Measurements from ENCODE around the gene PLCB1. TPM values are rescaled to one million over a fixed set of nuclear protein-coding genes. Genes with fewer than 3 reads are reported as not detected.

The PLCB1 gene
- total and polyA plus RNA-seq, 2 donors (not counting 3 experiments of a cell fraction or from before 2014, with no cell fraction given): 10.2 to 53.4 TPM

DNA sequence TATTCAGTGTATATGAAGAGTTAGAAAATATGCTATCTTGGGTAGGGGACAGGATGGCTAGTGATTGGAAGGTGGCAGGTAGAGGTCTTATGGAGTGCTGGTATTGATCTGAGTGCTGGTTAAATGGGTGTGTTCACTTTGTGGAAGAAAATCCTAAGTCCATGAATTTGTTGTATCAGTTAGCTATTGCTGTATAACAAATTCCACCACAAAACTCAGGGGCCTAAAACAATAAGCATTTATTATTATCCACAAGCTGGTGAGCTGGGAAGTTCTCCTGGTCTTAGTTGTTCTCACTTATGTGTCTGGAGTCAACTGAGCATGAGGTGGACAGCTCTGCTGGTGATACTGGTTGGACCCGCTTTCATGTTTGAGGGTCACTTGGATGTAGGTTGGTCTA, 724.6 kb downstream of the PLCB1 start:
- BruUV-seq (replicated peaks): no TSS peak
- ChIA-PET POLR2A (no interaction called here), CTCF (no interaction called here)
- no peak overlapping the region for H3K9ac ChIP-seq (replicated peaks; ENCODE audit: extremely low read depth, insufficient read depth, low read length)
- H3K27me3 ChIP-seq (ENCODE audit: control insufficient read depth in 2 of 2, insufficient read depth in 2 of 2, low read length in 2 of 2): no peaks in the 10 kb centered on the region
- intact Hi-C loops (cut with micrococcal nuclease) (loop anchor here (10.0 kb wide), 1 partner anchor 318 kb away; no protein-coding TSS in a partner anchor), dilution Hi-C loops (cut with MboI; ENCODE audit: extremely low pct_ligation_motif_present, low sequenced_read_pairs) (no loop called here)
- no peaks in the 10 kb centered on the region for H3K36me3 ChIP-seq (ENCODE audit: control insufficient read depth in 2 of 2, extremely low read depth in 1 of 2, insufficient read depth in 2 of 2, low read length in 2 of 2)
- H3K4me1 ChIP-seq (ENCODE audit: control insufficient read depth, extremely low read depth, insufficient read depth, low read length): peaks cover 13% of the 10 kb centered on the region
- no peak overlapping the region for H3K4me3 ChIP-seq (replicated peaks in 1 of 3; ENCODE audit: insufficient read depth in 1 of 3, low read depth in 1 of 3, low read length in 3 of 3)
- H4K20me1 ChIP-seq (replicated peaks; ENCODE audit: control insufficient read depth, extremely low read depth, insufficient read depth, low read length): no peaks in the 10 kb centered on the region
- H2AFZ ChIP-seq (ENCODE audit: low read depth, low read length): no peak overlapping the region
- H3K9me1 ChIP-seq (replicated peaks; ENCODE audit: control insufficient read depth, extremely low read depth, insufficient read depth, low read length): no peaks in the 10 kb centered on the region
- TF ChIP-seq GATA2 (IDR thresholded peaks at IDR 0.05; ENCODE audit: insufficient read depth, insufficient read length, low read depth, low read length) (no peak), EZH2 (IDR thresholded peaks at IDR 0.05; ENCODE audit: borderline replicate concordance, low read depth, low read length, severe bottlenecking) (no peak), POLR2A (IDR thresholded peaks at IDR 0.05; ENCODE audit: low read depth, low read length) (no peak)
- H3K27ac ChIP-seq (ENCODE audit: insufficient read depth, low read depth, low read length): no peak overlapping the region
- H3K79me2 ChIP-seq (ENCODE audit: control insufficient read depth, insufficient read depth, low read length): no peaks in the 10 kb centered on the region
- H3K4me2 ChIP-seq (ENCODE audit: insufficient read depth, low read length): no peak overlapping the region
- H3K9me3 ChIP-seq (replicated peaks; ENCODE audit: control insufficient read depth, insufficient read depth, low read length): no peaks in the 10 kb centered on the region
- DNase-seq (ENCODE audit: low read depth, low spot score): no peak
- FAIRE-seq: no peak

GRCh38 chr20:8858181-8858787, 726.2 kb downstream of the PLCB1 start:
- H4K20me1 ChIP-seq (replicated peaks; ENCODE audit: control insufficient read depth, extremely low read depth, insufficient read depth, low read length): no peaks in the 10 kb centered on the region
- no peaks in the 10 kb centered on the region for H3K27me3 ChIP-seq (ENCODE audit: control insufficient read depth in 2 of 2, insufficient read depth in 2 of 2, low read length in 2 of 2)
- dilution Hi-C loops (cut with MboI; ENCODE audit: extremely low pct_ligation_motif_present, low sequenced_read_pairs) (no loop called here), intact Hi-C loops (cut with micrococcal nuclease) (loop anchor here (10.0 kb wide), 1 partner anchor 317 kb away; no protein-coding TSS in a partner anchor)
- ChIA-PET CTCF (no interaction called here), POLR2A (no interaction called here)
- TF ChIP-seq POLR2A (IDR thresholded peaks at IDR 0.05; ENCODE audit: low read depth, low read length): no peak
- no peak for TF ChIP-seq EZH2 (IDR thresholded peaks at IDR 0.05; ENCODE audit: borderline replicate concordance, low read depth, low read length, severe bottlenecking)
- TF ChIP-seq JUN (IDR thresholded peaks at IDR 0.05; ENCODE audit: borderline replicate concordance, insufficient read depth, insufficient read length, low read depth): no peak
- TF ChIP-seq POLR2AphosphoS5 (IDR thresholded peaks at IDR 0.05; ENCODE audit: insufficient read depth, low read depth, low read length): no peak
- no peak overlapping the region for H3K4me3 ChIP-seq (replicated peaks in 1 of 3; ENCODE audit: insufficient read depth in 1 of 3, low read depth in 1 of 3, low read length in 3 of 3)
- no peaks in the 10 kb centered on the region for H3K79me2 ChIP-seq (ENCODE audit: control insufficient read depth, insufficient read depth, low read length)
- H3K9me3 ChIP-seq (replicated peaks; ENCODE audit: control insufficient read depth, insufficient read depth, low read length): no peaks in the 10 kb centered on the region
- no peak overlapping the region for H3K4me2 ChIP-seq (ENCODE audit: insufficient read depth, low read length)
- no peak overlapping the region for H3K9ac ChIP-seq (replicated peaks; ENCODE audit: extremely low read depth, insufficient read depth, low read length)
- BruUV-seq (replicated peaks): no TSS peak
- DNase-seq (ENCODE audit: low read depth, low spot score) (no peak), FAIRE-seq (no peak)
- H3K27ac ChIP-seq (ENCODE audit: insufficient read depth, low read depth, low read length): no peak overlapping the region
- H3K4me1 ChIP-seq (ENCODE audit: control insufficient read depth, extremely low read depth, insufficient read depth, low read length): peaks cover 13% of the 10 kb centered on the region
- H2AFZ ChIP-seq (ENCODE audit: low read depth, low read length): no peak overlapping the region
- H3K9me1 ChIP-seq (replicated peaks; ENCODE audit: control insufficient read depth, extremely low read depth, insufficient read depth, low read length): no peaks in the 10 kb centered on the region
- no peaks in the 10 kb centered on the region for H3K36me3 ChIP-seq (ENCODE audit: control insufficient read depth in 2 of 2, extremely low read depth in 1 of 2, insufficient read depth in 2 of 2, low read length in 2 of 2)
